Measurements from ENCODE around the gene PTPRE. TPM values are rescaled to one million over a fixed set of nuclear protein-coding genes. Genes with fewer than 3 reads are reported as not detected.

The PTPRE gene
- total RNA-seq, 1 donor from 2014 or later = 23.1 TPM

- peak; percentile 96 for ATAC-seq
These were observed 140.4 kb downstream of the PTPRE start for GRCh38 chr10:128047351-128047750.

- peak; percentile 81 for ATAC-seq
These were observed 141.3 kb downstream of the PTPRE start for GRCh38 chr10:128047991-128048818.

- ATAC-seq = no peak
These were observed 141.9 kb downstream of the PTPRE start for GRCh38 chr10:128048819-128049210.

- no peak for ATAC-seq
These were observed 142.6 kb downstream of the PTPRE start for GRCh38 chr10:128049226-128050120.

- no peak for ATAC-seq
These were observed 143.2 kb downstream of the PTPRE start for GRCh38 chr10:128050121-128050516.

- peak; percentile 42 for ATAC-seq
These were observed 144.0 kb downstream of the PTPRE start for GRCh38 chr10:128050936-128051335.

- no peak for ATAC-seq
These were observed 144.6 kb downstream of the PTPRE start for GRCh38 chr10:128051548-128051947.

- no peak for ATAC-seq
These were observed 145.8 kb downstream of the PTPRE start for GRCh38 chr10:128052696-128053095.

- ATAC-seq = no peak
These were observed 146.5 kb downstream of the PTPRE start for GRCh38 chr10:128053356-128053755.

GRCh38 chr10:128054163-128054970 lies 147.5 kb downstream of the PTPRE start:
- peak; percentile 23 for ATAC-seq

- no peak for ATAC-seq
These were observed 148.4 kb downstream of the PTPRE start for GRCh38 chr10:128055061-128055868.

- no peak for ATAC-seq
These were observed 149.6 kb downstream of the PTPRE start for GRCh38 chr10:128056303-128057050.

- no peak for ATAC-seq
These were observed 151.3 kb downstream of the PTPRE start for GRCh38 chr10:128058106-128058749.

GRCh38 chr10:128058750-128059134 lies 151.8 kb downstream of the PTPRE start:
- no peak for ATAC-seq

- ATAC-seq = no peak
These were observed 152.5 kb downstream of the PTPRE start for GRCh38 chr10:128059266-128059981.

GRCh38 chr10:128059982-128060293 lies 153.0 kb downstream of the PTPRE start:
- ATAC-seq = no peak

- no peak for ATAC-seq
These were observed 153.7 kb downstream of the PTPRE start for GRCh38 chr10:128060341-128061250.
